ENCODE data around the gene GOLGA3.

DNA sequence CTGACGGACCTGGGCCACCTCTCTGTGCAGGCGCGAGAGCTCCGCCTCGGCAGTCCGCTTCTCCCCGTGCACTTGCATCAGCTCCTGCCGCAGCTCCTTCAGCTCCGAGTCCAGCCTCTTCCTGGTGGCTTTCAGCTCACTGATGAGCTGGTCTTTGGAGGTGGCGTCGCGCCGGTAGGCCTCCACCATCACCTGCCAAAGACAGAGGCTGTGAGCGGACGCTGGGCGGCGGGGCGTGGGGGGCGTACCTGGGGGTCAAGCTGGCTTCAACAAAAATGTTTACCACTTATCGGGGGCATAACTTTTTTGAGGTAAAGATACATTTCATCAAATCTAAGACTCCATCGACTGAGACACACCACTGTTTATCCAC lies 39.6 kb downstream of the GOLGA3 start:
- TF ChIP-seq EZH2 (IDR thresholded peaks at IDR 0.05; ENCODE audit: low read length) (no peak), CTCF (optimal IDR thresholded peaks at IDR 0.05 in 1 of 3, IDR thresholded peaks at IDR 0.05 in 1 of 3, conservative IDR thresholded peaks at IDR 0.05 in 1 of 3; ENCODE audit: extremely low read depth in 1 of 3, insufficient read depth in 2 of 3, low read length in 3 of 3) (no peak)

All from keratinocyte (primary cell).